ENCODE measurements around the gene CDH4. TPM values are rescaled to one million over a fixed set of nuclear protein-coding genes. Genes with fewer than 3 reads are reported as not detected.

The CDH4 gene
- total RNA-seq, 1 experiment from 2014 or later, result 25.0 TPM

DNA sequence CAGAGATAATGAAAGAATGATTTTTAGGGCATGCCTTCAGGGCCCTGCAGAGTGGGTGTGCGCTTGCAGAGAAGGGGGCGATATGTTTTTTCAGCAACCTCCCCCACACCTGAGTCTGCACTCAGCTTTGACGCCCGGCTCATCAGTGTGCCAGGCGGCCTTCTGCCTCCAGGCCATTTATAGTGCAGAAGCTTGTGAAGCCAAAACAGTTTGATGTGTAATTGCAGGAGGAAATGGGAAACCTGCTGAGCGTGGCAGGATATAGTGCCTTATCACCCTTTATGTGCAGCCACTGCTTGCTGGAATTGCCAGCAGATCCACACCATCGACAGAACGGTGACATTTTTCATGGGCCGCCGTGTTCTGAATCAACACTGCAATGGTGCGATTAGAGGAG, 178.2 kb downstream of the CDH4 start:
- TF ChIP-seq CTCF (IDR thresholded peaks at IDR 0.05; ENCODE audit: unreplicated experiment), result no peak
- POLR2A ChIA-PET, result no interaction called here
- H3K27ac Mint-ChIP-seq (ENCODE audit: low read depth, unreplicated experiment), result no peak overlapping the region
- H3K9me3 Mint-ChIP-seq (ENCODE audit: unreplicated experiment), result no peaks in the 10 kb centered on the region
- no TSS peak for BruUV-seq (replicated peaks)
- H3K27me3 Mint-ChIP-seq (ENCODE audit: insufficient read depth, unreplicated experiment), result no peaks in the 10 kb centered on the region
- CTCF ChIA-PET, result no interaction called here
- no peaks in the 10 kb centered on the region for H3K36me3 Mint-ChIP-seq (ENCODE audit: insufficient read depth, unreplicated experiment)
- no peak overlapping the region for H3K4me3 Mint-ChIP-seq (ENCODE audit: unreplicated experiment)
- peaks cover 6% of the 10 kb centered on the region for H3K4me1 Mint-ChIP-seq (ENCODE audit: insufficient read depth, unreplicated experiment)
- no peak for DNase-seq (ENCODE audit: unreplicated experiment)
- intact Hi-C loops (cut with micrococcal nuclease), result loop anchor here (10.0 kb wide), 1 partner anchor 105 kb away; no protein-coding TSS in a partner anchor

DNA sequence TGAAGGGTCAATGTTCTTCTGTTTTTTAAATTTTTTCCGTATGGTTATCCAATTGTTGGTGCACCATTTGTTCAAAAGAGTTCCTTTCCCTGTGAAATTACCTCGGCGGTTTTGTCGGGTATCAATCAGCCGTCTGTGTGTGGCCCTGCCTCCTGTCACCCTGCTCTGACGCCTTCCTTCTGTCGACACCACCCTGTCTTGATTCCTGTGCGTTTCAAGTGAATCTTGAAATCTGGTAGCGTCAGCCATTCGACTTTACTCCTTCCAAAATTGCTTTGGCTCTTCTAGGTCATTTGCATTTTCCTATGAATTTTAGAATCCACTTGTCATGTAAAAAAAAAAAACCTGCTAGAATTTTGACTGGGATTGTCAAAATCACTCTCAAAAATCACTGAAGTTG, 181.1 kb downstream of the CDH4 start:
- Mint-ChIP-seq H3K27ac (ENCODE audit: low read depth, unreplicated experiment) (no peak overlapping the region), H3K4me3 (ENCODE audit: unreplicated experiment) (no peak overlapping the region), H3K27me3 (ENCODE audit: insufficient read depth, unreplicated experiment) (no peaks in the 10 kb centered on the region), H3K9me3 (ENCODE audit: unreplicated experiment) (no peaks in the 10 kb centered on the region), H3K36me3 (ENCODE audit: insufficient read depth, unreplicated experiment) (no peaks in the 10 kb centered on the region), H3K4me1 (ENCODE audit: insufficient read depth, unreplicated experiment) (peaks cover 20% of the 10 kb centered on the region)
- BruUV-seq (replicated peaks), result no TSS peak
- ChIA-PET POLR2A (no interaction called here), CTCF (no interaction called here)
- intact Hi-C loops (cut with micrococcal nuclease), result loop anchor here (10.0 kb wide), 1 partner anchor 108 kb away; no protein-coding TSS in a partner anchor
- TF ChIP-seq CTCF (IDR thresholded peaks at IDR 0.05; ENCODE audit: unreplicated experiment), result no peak
- DNase-seq (ENCODE audit: unreplicated experiment), result no peak

GRCh38 chr20:61433816-61434215, 181.8 kb downstream of the CDH4 start:
- CTCF ChIA-PET, result no interaction called here
- H3K4me3 Mint-ChIP-seq (ENCODE audit: unreplicated experiment), result no peak overlapping the region
- TF ChIP-seq CTCF (IDR thresholded peaks at IDR 0.05; ENCODE audit: unreplicated experiment), result no peak
- intact Hi-C loops (cut with micrococcal nuclease), result loop anchor here (10.0 kb wide), 1 partner anchor 109 kb away; no protein-coding TSS in a partner anchor
- H3K4me1 Mint-ChIP-seq (ENCODE audit: insufficient read depth, unreplicated experiment), result peaks cover 20% of the 10 kb centered on the region
- no peak overlapping the region for H3K27ac Mint-ChIP-seq (ENCODE audit: low read depth, unreplicated experiment)
- no peaks in the 10 kb centered on the region for H3K27me3 Mint-ChIP-seq (ENCODE audit: insufficient read depth, unreplicated experiment)
- POLR2A ChIA-PET, result no interaction called here
- no peaks in the 10 kb centered on the region for H3K36me3 Mint-ChIP-seq (ENCODE audit: insufficient read depth, unreplicated experiment)
- no peak for DNase-seq (ENCODE audit: unreplicated experiment)
- BruUV-seq (replicated peaks), result no TSS peak
- no peaks in the 10 kb centered on the region for H3K9me3 Mint-ChIP-seq (ENCODE audit: unreplicated experiment)

DNA sequence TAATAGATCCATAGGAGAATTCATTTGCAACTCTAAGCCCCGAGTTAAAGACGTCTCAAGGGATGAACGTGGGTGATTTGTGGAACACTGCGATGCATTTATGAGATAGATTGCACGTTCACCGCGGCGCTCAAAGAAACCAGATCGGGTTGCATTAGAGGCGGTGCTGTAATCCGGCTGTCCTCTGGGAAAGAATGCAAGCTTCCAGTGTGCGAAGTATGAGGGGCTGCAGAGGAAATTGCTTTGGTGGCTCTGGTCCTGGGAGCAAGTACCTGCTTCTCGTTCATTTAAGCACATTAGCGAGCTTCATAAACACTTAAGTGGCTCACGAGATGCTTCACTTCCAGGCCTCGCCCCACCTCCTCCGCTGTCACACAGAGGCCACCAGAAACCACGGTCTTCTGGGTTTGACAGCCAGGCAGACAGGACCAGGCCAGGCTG, 182.3 kb downstream of the CDH4 start:
- no peak overlapping the region for H3K4me3 Mint-ChIP-seq (ENCODE audit: unreplicated experiment)
- no peaks in the 10 kb centered on the region for H3K27me3 Mint-ChIP-seq (ENCODE audit: insufficient read depth, unreplicated experiment)
- H3K9me3 Mint-ChIP-seq (ENCODE audit: unreplicated experiment), result no peaks in the 10 kb centered on the region
- intact Hi-C loops (cut with micrococcal nuclease), result loop anchor here (10.0 kb wide), 1 partner anchor 110 kb away; no protein-coding TSS in a partner anchor
- H3K4me1 Mint-ChIP-seq (ENCODE audit: insufficient read depth, unreplicated experiment), result peaks cover 20% of the 10 kb centered on the region
- POLR2A ChIA-PET, result no interaction called here
- DNase-seq (ENCODE audit: unreplicated experiment), result no peak
- no peak for TF ChIP-seq CTCF (IDR thresholded peaks at IDR 0.05; ENCODE audit: unreplicated experiment)
- CTCF ChIA-PET, result no interaction called here
- H3K27ac Mint-ChIP-seq (ENCODE audit: low read depth, unreplicated experiment), result no peak overlapping the region
- H3K36me3 Mint-ChIP-seq (ENCODE audit: insufficient read depth, unreplicated experiment), result no peaks in the 10 kb centered on the region
- BruUV-seq (replicated peaks), result no TSS peak

Measured in MCF 10A (cell line).